Mammary epithelial cell (primary cell): ENCODE measurements around the gene ASCL3.
"Not testable (repeated sequence)": the region's sequence is repeated elsewhere in the genome, so short reads cannot be mapped to it uniquely, and the experiment has no call there.

Experiments used
- EZH2 ChIP-seq: IDR thresholded peaks from 2 replicates; pipeline ENCODE4 v1.6.1; 2012; ENCODE audit warnings: low read length, inconsistent platforms, borderline replicate concordance
- TF ChIP-seq, protein P1 (sequence below), 2 donors: IDR thresholded peaks in 1 of 2; conservative IDR thresholded peaks in 1 of 2; 2 replicates each; pipeline ENCODE4 v1.5.1; 2011 to 2012; ENCODE audit warnings: inconsistent platforms in 2 of 2, low read length in 2 of 2, mild to moderate bottlenecking in 2 of 2, control low read depth in 1 of 2, low read depth in 1 of 2; ENCODE audit not compliant: insufficient read depth in 1 of 2; ENCODE audit errors: extremely low read depth in 1 of 2

DNA sequence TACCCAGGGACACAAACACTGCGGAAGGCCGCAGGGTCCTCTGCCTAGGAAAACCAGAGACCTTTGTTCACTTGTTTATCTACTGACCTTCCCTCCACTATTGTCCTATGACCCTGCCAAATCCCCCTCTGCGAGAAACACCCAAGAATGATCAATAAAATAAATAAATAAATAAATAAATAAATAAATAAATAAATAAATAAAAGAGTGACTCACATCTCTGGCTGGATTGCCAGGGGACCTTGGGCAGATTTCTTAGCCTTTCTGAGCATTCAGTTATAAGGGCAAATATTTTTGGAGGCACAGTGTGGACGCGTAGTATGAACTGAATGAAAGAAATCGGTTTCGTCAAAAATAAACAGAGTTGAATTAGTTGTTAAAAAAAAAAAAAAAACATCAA lies 36.5 kb upstream of the ASCL3 start:
- TF ChIP-seq, protein P1, sequence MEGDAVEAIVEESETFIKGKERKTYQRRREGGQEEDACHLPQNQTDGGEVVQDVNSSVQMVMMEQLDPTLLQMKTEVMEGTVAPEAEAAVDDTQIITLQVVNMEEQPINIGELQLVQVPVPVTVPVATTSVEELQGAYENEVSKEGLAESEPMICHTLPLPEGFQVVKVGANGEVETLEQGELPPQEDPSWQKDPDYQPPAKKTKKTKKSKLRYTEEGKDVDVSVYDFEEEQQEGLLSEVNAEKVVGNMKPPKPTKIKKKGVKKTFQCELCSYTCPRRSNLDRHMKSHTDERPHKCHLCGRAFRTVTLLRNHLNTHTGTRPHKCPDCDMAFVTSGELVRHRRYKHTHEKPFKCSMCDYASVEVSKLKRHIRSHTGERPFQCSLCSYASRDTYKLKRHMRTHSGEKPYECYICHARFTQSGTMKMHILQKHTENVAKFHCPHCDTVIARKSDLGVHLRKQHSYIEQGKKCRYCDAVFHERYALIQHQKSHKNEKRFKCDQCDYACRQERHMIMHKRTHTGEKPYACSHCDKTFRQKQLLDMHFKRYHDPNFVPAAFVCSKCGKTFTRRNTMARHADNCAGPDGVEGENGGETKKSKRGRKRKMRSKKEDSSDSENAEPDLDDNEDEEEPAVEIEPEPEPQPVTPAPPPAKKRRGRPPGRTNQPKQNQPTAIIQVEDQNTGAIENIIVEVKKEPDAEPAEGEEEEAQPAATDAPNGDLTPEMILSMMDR (conservative IDR thresholded peaks at IDR 0.05 in 1 of 2, IDR thresholded peaks at IDR 0.05 in 1 of 2; ENCODE audit: extremely low read depth in 1 of 2, insufficient read depth in 1 of 2, low read depth in 1 of 2, low read length in 2 of 2), result not testable (repeated sequence)
- not testable (repeated sequence) for TF ChIP-seq EZH2
